K562 (cell line): ENCODE results near the gene GDF15.

Experiments used
- CBX3 ChIP-seq, 2 experiments: IDR thresholded peaks; 1 replicate in 1 of 2; 2 replicates in 1 of 2; pipeline ENCODE4 v1.6.1; 2012; ENCODE audit warnings: inconsistent platforms in 2 of 2, low read length in 2 of 2, borderline replicate concordance in 1 of 2, control low read depth in 1 of 2
- MLX ChIP-seq, 2 experiments: fragments of 450-650 bp in 1 of 2; sonication (generic) in 1 of 2; formaldehyde crosslinking; conservative IDR thresholded peaks; 2 replicates each; pipeline versions ENCODE4 v1.4.0 to v1.8.1; 2020 to 2022; ENCODE audit warnings: mild to moderate bottlenecking in 1 of 2, missing genetic modification reagents in 1 of 2
- POLR2A ChIP-seq: fragments of 450-650 bp; conservative IDR thresholded peaks from 2 replicates; pipeline ENCODE4 v1.6.1; 2016
- POLR2AphosphoS5 ChIP-seq: IDR thresholded peaks from 2 replicates; pipeline ENCODE4 v1.6.1; 2011; ENCODE audit warnings: mild to moderate bottlenecking, low read depth, low read length, moderate library complexity; ENCODE audit not compliant: control insufficient read depth, insufficient read depth
- SMAD1 ChIP-seq: fragments of 150-350 bp; IDR thresholded peaks from 2 replicates; pipeline ENCODE4 v1.6.1; 2014; ENCODE audit warnings: low read length, low read depth; ENCODE audit not compliant: partially characterized antibody
- ZNF318 ChIP-seq, 2 experiments: fragments of 450-650 bp; IDR thresholded peaks; 2 replicates each; pipeline ENCODE4 v1.6.1; 2016; ENCODE audit warnings: mild to moderate bottlenecking in 2 of 2, borderline replicate concordance in 1 of 2, low read depth in 1 of 2, moderate library complexity in 1 of 2
- TF ChIP-seq, protein P1 (sequence below), 3 experiments: IDR thresholded peaks in 2 of 3; conservative IDR thresholded peaks in 1 of 3; 2 replicates each; pipeline ENCODE4 v1.5.1; 2011 to 2012; ENCODE audit warnings: low read length in 3 of 3, mild to moderate bottlenecking in 3 of 3, control low read depth in 2 of 3, improper control_type of control experiment in 1 of 3, inconsistent platforms in 1 of 3, low read depth in 1 of 3, mixed read lengths in 1 of 3, moderate library complexity in 1 of 3; ENCODE audit not compliant: insufficient read depth in 2 of 3

DNA sequence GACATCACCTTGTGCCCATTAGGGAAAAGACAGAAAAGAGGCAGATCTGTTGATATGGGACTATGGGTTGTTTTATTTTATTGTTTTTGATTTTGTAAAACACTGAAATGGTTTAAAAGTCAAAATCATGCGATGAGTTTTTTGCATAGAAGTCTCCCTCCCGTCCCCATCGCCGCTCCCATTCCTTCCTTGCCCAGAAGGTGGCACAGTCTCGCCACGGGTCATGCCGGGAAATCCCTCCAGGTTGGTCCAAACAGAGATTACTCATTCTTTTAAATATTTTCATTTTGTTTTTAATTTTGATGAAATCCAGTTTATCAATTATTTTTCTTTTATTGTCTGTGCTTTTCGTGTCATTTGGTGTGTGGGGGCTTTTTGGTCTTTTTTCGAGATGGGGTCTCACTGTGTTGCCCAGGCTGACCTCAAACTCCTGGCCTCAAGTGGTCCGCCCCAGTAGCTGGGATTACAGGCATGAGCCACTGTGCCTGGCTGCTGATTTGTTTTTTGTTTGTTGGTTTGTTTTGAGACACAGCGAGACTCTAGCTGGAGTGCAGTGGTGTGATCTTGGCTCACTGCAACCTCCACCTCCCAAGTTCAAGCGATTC is 36.3 kb upstream of the GDF15 start:
- TF ChIP-seq CBX3 (IDR thresholded peaks at IDR 0.05; ENCODE audit: borderline replicate concordance in 1 of 2, low read length in 2 of 2) (no peak), SMAD1 (no peak), POLR2AphosphoS5 (no peak), MLX (CRISPR knock-in tag; conservative IDR thresholded peaks at IDR 0.05) (no peak), ZNF318 (IDR thresholded peaks at IDR 0.05; ENCODE audit: borderline replicate concordance in 1 of 2, low read depth in 1 of 2) (no peak), POLR2A (no peak)
- TF ChIP-seq, protein P1, sequence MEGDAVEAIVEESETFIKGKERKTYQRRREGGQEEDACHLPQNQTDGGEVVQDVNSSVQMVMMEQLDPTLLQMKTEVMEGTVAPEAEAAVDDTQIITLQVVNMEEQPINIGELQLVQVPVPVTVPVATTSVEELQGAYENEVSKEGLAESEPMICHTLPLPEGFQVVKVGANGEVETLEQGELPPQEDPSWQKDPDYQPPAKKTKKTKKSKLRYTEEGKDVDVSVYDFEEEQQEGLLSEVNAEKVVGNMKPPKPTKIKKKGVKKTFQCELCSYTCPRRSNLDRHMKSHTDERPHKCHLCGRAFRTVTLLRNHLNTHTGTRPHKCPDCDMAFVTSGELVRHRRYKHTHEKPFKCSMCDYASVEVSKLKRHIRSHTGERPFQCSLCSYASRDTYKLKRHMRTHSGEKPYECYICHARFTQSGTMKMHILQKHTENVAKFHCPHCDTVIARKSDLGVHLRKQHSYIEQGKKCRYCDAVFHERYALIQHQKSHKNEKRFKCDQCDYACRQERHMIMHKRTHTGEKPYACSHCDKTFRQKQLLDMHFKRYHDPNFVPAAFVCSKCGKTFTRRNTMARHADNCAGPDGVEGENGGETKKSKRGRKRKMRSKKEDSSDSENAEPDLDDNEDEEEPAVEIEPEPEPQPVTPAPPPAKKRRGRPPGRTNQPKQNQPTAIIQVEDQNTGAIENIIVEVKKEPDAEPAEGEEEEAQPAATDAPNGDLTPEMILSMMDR (IDR thresholded peaks at IDR 0.05 in 2 of 3, conservative IDR thresholded peaks at IDR 0.05 in 1 of 3; ENCODE audit: insufficient read depth in 2 of 3, low read depth in 1 of 3, low read length in 3 of 3): peak; percentile 78 to 96 (median 86)
